T-helper 2 cell treated with Interferon-gamma antibody and Interleukin-4, amounts not matched to agents 5 μg/mL and 100 μg/mL, for 36 hours (primary cell): ENCODE results near the gene STARD8.
"Not testable (repeated sequence)": the region's sequence is repeated elsewhere in the genome, so short reads cannot be mapped to it uniquely, and the experiment has no call there.

Source experiments
- DNase-seq: peaks from one replicate; pipeline ENCODE4 v3.0.0; 2021; ENCODE audit warnings: low spot score
- H3K27ac Mint-ChIP-seq: one replicate; pipeline ENCODE4 v1.8.0; 2021; ENCODE audit warnings: mild to moderate bottlenecking, mixed read lengths
- H3K27me3 Mint-ChIP-seq: one replicate; pipeline ENCODE4 v1.8.0; 2021; ENCODE audit warnings: low read depth, mixed read lengths
- H3K36me3 Mint-ChIP-seq: one replicate; pipeline ENCODE4 v1.8.0; 2021; ENCODE audit warnings: low read depth, mixed read lengths
- H3K4me1 Mint-ChIP-seq: one replicate; pipeline ENCODE4 v1.8.0; 2021; ENCODE audit warnings: low read depth, mixed read lengths
- H3K4me3 Mint-ChIP-seq: one replicate; pipeline ENCODE4 v1.8.0; 2022; ENCODE audit warnings: mild to moderate bottlenecking, moderate library complexity, mixed read lengths
- H3K9me3 Mint-ChIP-seq: one replicate; pipeline ENCODE4 v1.8.0; 2021; ENCODE audit warnings: mixed read lengths

STARD8 gene

DNA sequence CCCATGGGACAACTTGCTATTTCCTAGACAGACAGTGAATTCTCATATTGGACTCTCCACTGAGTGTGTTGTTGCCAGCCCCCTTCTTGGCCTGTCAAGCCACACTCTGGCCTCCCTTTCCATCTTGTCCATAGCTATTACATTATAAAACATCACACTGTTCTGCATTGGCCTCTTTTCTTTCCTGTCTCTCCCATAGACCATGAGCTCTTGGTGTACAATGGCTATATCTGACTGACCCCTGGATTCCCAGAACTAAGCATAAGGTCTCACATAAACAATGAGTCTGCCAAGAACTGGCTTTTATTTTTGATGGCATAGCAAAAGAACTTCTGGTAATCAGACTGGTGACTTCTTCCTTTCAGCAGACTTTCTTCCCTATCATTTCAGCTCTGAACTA is 23.8 kb downstream of the STARD8 start:
- H3K27me3 Mint-ChIP-seq: no peaks in the 10 kb centered on the region
- no peak for DNase-seq
- H3K27ac Mint-ChIP-seq: no peak overlapping the region
- H3K36me3 Mint-ChIP-seq: no peaks in the 10 kb centered on the region
- no peak overlapping the region for H3K4me3 Mint-ChIP-seq
- H3K9me3 Mint-ChIP-seq: no peaks in the 10 kb centered on the region
- H3K4me1 Mint-ChIP-seq: no peaks in the 10 kb centered on the region

DNA sequence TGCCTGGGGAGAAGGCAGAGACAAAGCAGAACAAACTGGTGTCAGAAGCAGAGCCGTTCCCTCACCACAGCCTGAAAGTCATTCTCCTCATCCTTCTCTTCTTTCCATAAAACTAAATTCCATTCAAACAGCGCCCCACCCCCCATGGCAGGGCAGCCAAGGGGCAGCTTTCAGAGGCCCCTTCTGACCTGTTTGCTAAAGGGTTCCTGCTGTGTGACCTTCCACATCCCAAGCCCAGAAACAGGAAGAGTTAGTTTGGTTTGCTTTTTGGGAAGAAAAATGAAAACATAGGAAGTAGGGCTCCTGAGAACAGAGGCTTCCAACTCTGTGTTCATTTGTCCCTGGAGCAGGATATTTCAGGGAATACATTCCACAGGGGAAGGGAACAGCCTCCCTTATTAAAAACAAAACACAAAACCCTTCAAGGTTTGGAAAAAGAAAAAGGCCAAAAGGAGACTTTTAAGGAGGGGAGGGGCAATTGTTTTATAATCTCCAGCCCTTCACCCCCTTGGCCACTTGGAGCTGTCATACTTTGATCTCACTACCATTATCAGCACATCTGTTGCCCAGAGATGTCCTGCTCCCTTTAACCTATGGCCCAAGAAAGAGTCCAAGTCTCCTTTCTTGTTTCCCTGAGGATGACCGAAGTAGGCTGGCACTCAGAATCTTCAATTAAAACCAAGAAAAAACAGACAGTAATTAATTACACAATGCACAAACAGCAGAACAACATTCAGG is 25.3 kb downstream of the STARD8 start:
- no peak for DNase-seq
- Mint-ChIP-seq H3K27me3 (no peaks in the 10 kb centered on the region), H3K9me3 (no peaks in the 10 kb centered on the region), H3K4me1 (no peaks in the 10 kb centered on the region), H3K4me3 (no peak overlapping the region), H3K27ac (no peak overlapping the region), H3K36me3 (no peaks in the 10 kb centered on the region)

DNA sequence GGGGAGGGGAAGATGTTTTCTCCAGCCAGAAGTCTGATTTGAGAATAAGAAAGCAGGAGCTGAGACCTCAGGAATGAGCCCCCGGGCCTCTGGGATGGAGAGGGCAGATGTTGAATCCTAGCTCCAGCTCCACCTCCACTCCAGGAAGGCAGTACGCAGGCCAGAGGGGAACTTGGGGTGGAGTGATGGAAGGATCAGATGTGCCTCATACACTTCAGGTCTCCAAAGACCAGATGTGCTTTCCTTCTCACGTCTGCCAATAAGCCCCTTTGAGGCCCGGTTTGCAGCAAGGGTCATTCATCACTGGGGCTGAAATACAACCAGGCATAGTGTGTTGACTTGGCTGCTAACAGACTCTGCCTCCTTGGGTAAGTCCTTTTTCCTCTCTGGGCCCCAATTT is 28.1 kb downstream of the STARD8 start:
- Mint-ChIP-seq H3K27ac (no peak overlapping the region), H3K9me3 (no peaks in the 10 kb centered on the region), H3K27me3 (no peaks in the 10 kb centered on the region), H3K4me3 (no peak overlapping the region), H3K36me3 (no peaks in the 10 kb centered on the region), H3K4me1 (no peaks in the 10 kb centered on the region)
- DNase-seq: no peak

DNA sequence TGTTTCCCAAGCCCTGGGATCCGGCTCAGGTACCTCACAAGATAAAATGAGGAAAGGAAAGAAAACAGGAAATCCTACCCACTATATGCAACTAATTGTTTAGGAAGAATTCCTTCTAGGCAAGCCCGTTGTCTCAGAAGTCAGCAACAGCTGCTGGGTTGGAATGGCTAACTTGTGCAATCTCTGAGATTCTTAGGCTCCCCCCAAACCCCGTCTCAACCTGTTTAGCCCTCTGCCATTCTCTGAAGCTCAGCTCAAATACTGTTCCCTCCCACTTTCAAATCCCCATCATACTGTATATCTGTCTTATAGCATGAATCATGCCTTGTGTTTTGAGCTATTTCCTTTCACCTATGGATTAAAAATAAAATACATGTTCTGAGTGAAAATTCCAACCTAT is 28.9 kb downstream of the STARD8 start:
- Mint-ChIP-seq H3K4me3 (no peak overlapping the region), H3K27ac (no peak overlapping the region), H3K36me3 (no peaks in the 10 kb centered on the region), H3K27me3 (no peaks in the 10 kb centered on the region), H3K9me3 (no peaks in the 10 kb centered on the region), H3K4me1 (no peaks in the 10 kb centered on the region)
- DNase-seq: no peak

DNA sequence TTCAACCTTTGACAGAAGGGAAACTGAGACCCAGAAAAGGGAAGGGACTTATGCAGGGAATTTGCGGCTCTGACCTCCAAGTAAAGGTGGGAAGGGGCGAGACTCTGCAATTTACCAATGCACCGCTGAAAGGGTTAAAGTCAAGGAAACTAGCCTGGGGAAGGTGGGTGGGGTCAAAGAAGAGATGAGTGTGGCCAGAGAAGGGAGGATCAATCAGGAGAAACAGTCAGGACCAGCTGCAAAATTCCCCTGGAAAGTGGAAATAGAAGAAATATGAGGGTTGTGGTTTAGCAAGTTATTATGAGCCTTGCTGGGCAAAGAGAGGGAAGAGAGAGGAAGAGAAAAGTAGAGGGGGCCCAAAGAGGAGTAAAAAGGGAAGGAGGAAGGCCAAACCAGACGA is 30.5 kb downstream of the STARD8 start:
- DNase-seq: no peak
- Mint-ChIP-seq H3K4me1 (no peaks in the 10 kb centered on the region), H3K36me3 (no peaks in the 10 kb centered on the region), H3K27ac (no peak overlapping the region), H3K9me3 (no peaks in the 10 kb centered on the region), H3K4me3 (no peak overlapping the region), H3K27me3 (no peaks in the 10 kb centered on the region)

DNA sequence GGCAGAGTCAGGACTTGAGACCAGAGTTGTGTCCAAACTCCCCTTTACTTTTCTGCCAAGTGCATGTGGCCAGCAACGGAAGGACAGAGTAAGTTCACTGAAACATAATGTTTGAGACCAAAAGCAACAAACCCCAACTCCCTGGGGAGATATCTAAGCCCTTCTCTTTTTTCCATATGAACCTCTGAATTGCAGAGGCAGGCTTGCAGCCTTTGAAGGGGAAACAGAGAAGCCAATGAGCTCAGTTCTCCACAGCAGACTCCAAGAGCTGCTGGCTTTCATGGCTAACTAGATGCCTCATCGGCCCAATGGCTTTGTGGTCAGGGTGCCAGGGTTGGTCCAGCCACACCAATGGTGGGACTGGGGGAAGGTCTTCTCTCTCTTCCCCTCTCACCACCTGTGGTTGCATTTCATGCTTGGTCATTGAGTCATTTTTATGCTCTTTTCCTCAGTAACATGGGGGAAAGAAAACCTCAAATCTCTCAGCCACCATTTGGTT is 34.0 kb downstream of the STARD8 start:
- no peak for DNase-seq
- Mint-ChIP-seq H3K27me3 (peaks cover 2% of the 10 kb centered on the region), H3K27ac (no peak overlapping the region), H3K36me3 (no peaks in the 10 kb centered on the region), H3K4me3 (no peak overlapping the region), H3K4me1 (peaks cover 6% of the 10 kb centered on the region), H3K9me3 (no peaks in the 10 kb centered on the region)

DNA sequence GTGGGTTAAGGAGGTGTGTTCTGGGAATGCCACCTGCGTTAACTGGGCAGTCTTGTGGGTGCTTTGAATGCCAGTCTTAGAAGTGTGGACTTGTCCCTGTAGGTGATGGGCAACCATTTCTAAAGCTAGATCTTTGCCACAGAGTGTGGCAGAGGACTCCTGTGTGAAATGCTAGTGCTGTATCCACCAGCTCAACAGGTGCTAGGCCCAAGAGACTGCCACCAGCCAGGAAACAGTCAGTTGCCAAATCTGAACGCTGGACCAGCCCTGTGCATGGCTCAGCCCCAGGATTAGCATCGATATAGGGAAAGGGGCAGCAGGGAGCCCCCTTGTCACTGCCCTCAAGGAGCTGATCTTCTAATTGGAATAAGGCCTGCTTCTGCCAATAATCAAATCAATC is 35.3 kb downstream of the STARD8 start:
- Mint-ChIP-seq H3K4me3 (no peak overlapping the region), H3K9me3 (no peaks in the 10 kb centered on the region), H3K36me3 (no peaks in the 10 kb centered on the region), H3K4me1 (peaks cover 11% of the 10 kb centered on the region), H3K27me3 (peaks cover 2% of the 10 kb centered on the region), H3K27ac (no peak overlapping the region)
- no peak for DNase-seq

DNA sequence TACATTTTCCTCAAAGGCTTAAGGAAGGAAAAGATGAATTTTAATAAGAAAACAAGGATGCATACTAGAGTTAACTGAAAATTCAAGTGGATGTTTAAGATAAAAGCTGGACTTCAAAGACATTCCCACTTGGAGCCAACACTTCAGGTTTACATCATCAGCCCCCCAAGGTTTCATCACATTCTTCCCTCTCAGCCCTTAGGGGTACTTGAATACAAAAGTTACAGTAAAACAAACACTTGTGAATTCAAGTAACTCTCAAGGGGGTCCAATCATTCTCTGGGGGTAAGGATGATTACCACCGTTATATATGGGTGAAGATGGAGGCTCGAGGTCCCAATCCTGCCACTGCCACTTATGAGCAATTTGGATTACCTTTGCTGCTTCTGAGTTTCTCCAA is 36.1 kb downstream of the STARD8 start:
- H3K27ac Mint-ChIP-seq: no peak overlapping the region
- peaks cover 11% of the 10 kb centered on the region for H3K4me1 Mint-ChIP-seq
- H3K27me3 Mint-ChIP-seq: peaks cover 2% of the 10 kb centered on the region
- no peak overlapping the region for H3K4me3 Mint-ChIP-seq
- no peaks in the 10 kb centered on the region for H3K9me3 Mint-ChIP-seq
- DNase-seq: no peak
- H3K36me3 Mint-ChIP-seq: no peaks in the 10 kb centered on the region

DNA sequence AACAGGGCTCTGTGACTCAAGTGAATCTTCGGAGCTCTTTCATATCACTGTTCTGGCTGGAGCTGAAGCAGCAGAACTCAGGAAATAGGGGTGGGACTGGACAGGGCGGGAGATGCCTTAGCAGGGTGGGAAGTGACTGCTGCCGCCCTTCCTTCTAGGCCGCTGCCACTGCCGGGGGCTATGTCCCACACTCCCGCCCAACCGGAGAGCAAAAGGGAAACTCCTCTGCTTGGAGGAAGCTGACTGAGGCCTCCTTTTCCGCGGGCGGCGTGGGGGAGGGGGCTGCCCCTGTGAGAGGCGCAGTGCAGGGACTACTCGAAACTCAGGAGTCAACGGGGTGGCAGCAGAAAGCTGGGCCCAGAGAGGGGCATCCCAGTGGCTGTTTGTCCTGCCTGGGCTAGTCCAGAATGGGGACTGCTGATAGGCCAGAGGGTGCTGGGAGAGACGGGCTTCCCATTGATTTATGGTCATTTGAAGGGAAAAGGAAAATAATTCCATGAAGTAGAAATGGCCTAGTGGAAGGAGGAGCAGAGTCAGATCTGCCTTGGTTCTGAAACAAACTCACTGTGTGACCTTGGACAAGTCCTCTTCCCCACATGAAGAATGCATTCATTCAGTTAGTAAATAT is 36.9 kb downstream of the STARD8 start:
- Mint-ChIP-seq H3K4me3 (no peak overlapping the region), H3K36me3 (no peaks in the 10 kb centered on the region), H3K27me3 (peaks cover 2% of the 10 kb centered on the region), H3K9me3 (no peaks in the 10 kb centered on the region), H3K4me1 (peaks cover 11% of the 10 kb centered on the region), H3K27ac (no peak overlapping the region)
- no peak for DNase-seq

DNA sequence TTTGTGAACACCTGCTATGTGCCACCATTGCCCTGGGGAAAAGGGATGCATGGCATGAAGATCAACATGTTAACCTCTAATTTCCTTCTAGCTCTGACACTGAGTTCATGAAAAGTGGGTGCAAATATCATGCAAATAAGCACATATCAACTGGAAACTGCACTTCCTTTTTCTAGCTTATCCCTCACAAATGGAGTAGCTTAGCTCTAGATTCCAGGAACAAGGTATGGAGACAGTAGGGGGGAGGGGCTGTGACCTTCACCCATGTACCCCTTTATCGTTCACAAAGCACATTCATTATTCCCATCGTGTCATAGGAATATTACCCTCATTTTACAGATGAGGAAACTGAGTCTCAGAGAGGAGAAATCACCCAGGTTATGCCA is 37.4 kb downstream of the STARD8 start:
- H3K27me3 Mint-ChIP-seq: peaks cover 2% of the 10 kb centered on the region
- H3K4me1 Mint-ChIP-seq: peaks cover 11% of the 10 kb centered on the region
- H3K9me3 Mint-ChIP-seq: no peaks in the 10 kb centered on the region
- H3K4me3 Mint-ChIP-seq: no peak overlapping the region
- no peak for DNase-seq
- H3K36me3 Mint-ChIP-seq: no peaks in the 10 kb centered on the region
- no peak overlapping the region for H3K27ac Mint-ChIP-seq

DNA sequence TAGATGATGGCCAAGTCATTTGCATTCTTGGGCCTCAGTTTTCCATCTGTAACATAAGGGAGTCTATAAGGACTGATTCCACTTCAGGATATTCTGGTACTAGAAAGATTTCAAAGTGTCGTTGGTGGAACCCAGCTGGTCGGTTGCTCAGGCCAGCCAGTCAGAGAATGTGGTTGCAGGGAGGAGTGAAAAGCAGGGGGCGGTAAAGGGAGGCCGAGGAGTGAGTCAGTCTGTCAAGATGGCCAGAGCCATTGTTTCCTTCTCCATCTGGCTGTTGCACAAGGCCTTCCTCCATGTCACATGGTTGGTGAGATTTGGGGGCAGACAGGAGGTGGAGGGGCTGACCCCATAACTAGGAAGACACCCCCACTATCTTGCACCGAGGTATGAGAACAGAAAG is 38.2 kb downstream of the STARD8 start:
- H3K36me3 Mint-ChIP-seq: no peaks in the 10 kb centered on the region
- no peaks in the 10 kb centered on the region for H3K9me3 Mint-ChIP-seq
- peaks cover 11% of the 10 kb centered on the region for H3K4me1 Mint-ChIP-seq
- DNase-seq: no peak
- peaks cover 2% of the 10 kb centered on the region for H3K27me3 Mint-ChIP-seq
- peak overlapping the region; percentile 73 for H3K4me3 Mint-ChIP-seq
- H3K27ac Mint-ChIP-seq: no peak overlapping the region

DNA sequence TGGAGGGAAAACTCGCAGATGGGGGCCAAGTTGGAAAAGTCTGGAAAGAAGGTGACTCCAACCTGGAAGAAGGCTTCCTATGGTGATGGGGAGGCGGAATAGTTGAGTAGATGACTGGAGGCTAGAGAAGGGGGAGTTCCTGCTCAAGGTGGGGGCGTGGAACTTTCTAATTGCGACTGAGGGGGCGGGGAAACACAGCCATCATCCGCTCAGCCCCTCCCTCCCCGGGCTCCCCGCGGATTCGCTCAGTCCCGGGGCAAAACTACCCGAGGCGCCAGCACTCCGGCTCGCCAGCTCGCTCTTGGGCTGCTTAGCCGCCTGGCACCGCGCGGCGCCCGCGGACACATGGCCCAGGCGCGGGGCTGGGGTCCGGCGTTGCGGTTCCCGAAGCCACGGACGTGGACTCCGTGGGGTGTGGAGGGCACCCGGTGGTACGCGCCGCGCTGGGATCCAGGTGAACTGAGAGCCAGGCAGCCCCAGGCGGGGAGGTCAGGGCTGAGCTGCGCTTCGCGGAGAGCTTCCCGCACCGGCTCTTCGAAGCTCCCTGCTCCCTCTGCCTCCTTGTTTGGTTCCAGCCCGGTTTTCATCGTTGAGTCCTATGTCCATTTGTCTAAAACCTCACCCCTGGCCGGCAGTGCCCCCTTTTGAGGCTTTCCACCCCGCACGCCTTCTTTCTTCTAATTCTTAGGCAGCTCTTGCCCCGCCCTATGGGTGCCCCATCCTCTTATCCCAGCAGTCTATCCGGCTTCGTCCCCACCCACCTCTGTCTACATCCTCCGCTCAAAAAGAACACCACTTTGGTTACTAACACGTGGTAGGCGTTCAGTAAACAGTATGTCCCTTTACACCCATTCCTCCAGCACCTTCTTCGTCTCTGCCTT is 38.9 kb downstream of the STARD8 start:
- H3K27ac Mint-ChIP-seq: peak overlapping the region; percentile 13
- H3K36me3 Mint-ChIP-seq: no peaks in the 10 kb centered on the region
- peaks cover 12% of the 10 kb centered on the region for H3K4me1 Mint-ChIP-seq
- peak overlapping the region; percentile 81 for H3K4me3 Mint-ChIP-seq
- H3K27me3 Mint-ChIP-seq: peaks cover 2% of the 10 kb centered on the region
- H3K9me3 Mint-ChIP-seq: no peaks in the 10 kb centered on the region
- DNase-seq: no peak

DNA sequence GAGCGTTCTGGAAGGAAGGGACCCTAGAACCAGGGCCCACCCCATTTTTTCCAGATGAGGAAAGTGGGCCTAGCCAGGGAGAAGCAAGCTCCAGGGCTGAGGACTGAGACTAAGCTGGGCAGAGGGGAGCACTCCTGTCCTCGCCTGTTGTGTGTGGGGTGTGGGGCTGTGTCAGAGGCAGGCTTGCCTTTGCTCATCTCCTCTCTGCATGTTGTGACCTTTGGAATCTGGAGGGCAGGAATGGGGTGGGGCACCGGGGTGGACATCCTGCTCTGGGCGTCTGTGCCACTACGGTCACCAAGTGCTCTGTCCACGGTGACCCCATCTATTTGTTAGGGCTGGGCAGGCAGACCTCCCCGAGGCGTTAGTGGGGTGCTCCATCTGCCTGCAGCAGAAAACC is 41.5 kb downstream of the STARD8 start:
- not testable (repeated sequence) for H3K9me3 Mint-ChIP-seq, DNase-seq, H3K27ac Mint-ChIP-seq, H3K4me3 Mint-ChIP-seq, H3K27me3 Mint-ChIP-seq, H3K36me3 Mint-ChIP-seq
- H3K4me1 Mint-ChIP-seq: peaks cover 17% of the 10 kb centered on the region

DNA sequence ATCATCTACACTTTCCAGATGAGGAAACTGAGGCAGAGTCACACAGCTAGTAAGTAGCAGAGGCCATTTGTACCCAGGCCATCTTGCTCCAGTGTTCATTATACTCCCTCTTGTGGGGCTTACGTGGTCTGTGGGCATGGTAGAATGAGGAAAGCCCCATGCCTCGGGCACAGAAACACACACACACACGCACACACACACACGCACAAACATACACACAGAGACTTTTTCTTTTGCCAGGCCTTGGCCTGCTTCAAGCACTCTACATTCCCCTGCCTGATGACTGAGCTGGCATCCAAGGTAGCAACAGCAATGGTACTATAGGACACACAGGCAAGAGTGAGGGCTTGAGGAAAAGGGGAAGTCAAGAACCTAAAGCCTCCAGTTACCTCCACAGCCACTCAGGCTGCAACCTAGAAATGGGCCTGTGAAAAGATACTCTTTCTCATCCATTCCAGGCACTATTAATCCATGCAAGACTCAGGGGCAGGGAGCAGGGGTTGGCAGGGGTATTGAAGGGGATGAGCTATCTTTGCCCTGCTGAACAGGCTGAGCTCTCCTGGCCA is 43.6 kb downstream of the STARD8 start:
- H3K4me3 Mint-ChIP-seq: no peak overlapping the region
- no peak overlapping the region for H3K27ac Mint-ChIP-seq
- no peaks in the 10 kb centered on the region for H3K27me3 Mint-ChIP-seq
- peaks cover 23% of the 10 kb centered on the region for H3K4me1 Mint-ChIP-seq
- no peaks in the 10 kb centered on the region for H3K9me3 Mint-ChIP-seq
- H3K36me3 Mint-ChIP-seq: no peaks in the 10 kb centered on the region
- no peak for DNase-seq
